DOHH2 (cell line): Measurements from ENCODE around the gene TCHHL1.

Experiments
- H3F3A ChIP-seq: fragments of 200-600 bp; sonication (generic), shearing (Covaris generic); 2 replicates; pipeline ENCODE4 v1.6.0; 2016; ENCODE audit warnings: antibody characterized with exemption, mild to moderate bottlenecking; ENCODE audit not compliant: control insufficient read depth, insufficient read depth
- H3K27ac ChIP-seq: fragments of 200-600 bp; sonication (generic); 2 replicates; pipeline ENCODE4 v1.5.1; 2014; ENCODE audit warnings: low read depth, mild to moderate bottlenecking, low read length, moderate library complexity
- H3K27me3 ChIP-seq: fragments of 200-600 bp; sonication (generic); 2 replicates; pipeline ENCODE4 v1.6.1; 2014; ENCODE audit warnings: mild to moderate bottlenecking, low read length, mixed read lengths; ENCODE audit not compliant: control insufficient read depth
- H3K36me3 ChIP-seq: fragments of 200-600 bp; sonication (generic); 2 replicates; pipeline ENCODE4 v1.6.1; 2014; ENCODE audit warnings: mild to moderate bottlenecking, low read length, moderate library complexity, mixed read lengths; ENCODE audit not compliant: control insufficient read depth
- H3K4me1 ChIP-seq: fragments of 200-600 bp; sonication (generic); 2 replicates; pipeline ENCODE4 v1.6.1; 2014; ENCODE audit warnings: mild to moderate bottlenecking, low read length, mixed read lengths; ENCODE audit not compliant: control insufficient read depth
- H3K4me2 ChIP-seq: fragments of 200-600 bp; sonication (generic); 2 replicates; pipeline ENCODE4 v1.6.0; 2014; ENCODE audit warnings: mild to moderate bottlenecking, low read length, moderate library complexity
- H3K4me3 ChIP-seq: fragments of 200-600 bp; sonication (generic); 2 replicates; pipeline ENCODE4 v1.5.1; 2014; ENCODE audit warnings: mild to moderate bottlenecking, low read length, mixed read lengths
- H3K79me2 ChIP-seq: fragments of 200-600 bp; sonication (generic); 2 replicates; pipeline ENCODE4 v1.6.1; 2014; ENCODE audit warnings: mild to moderate bottlenecking, low read length, mixed read lengths; ENCODE audit not compliant: control insufficient read depth
- H3K9me2 ChIP-seq: fragments of 200-600 bp; sonication (generic); replicated peaks from 2 replicates; pipeline ENCODE4 v1.6.1; 2014; ENCODE audit warnings: mild to moderate bottlenecking, low read length, mixed read lengths; ENCODE audit not compliant: control insufficient read depth
- H3K9me3 ChIP-seq: fragments of 200-600 bp; sonication (generic); 2 replicates; pipeline ENCODE4 v1.6.1; 2014; ENCODE audit warnings: antibody characterized with exemption, low read length, mixed read lengths; ENCODE audit not compliant: control insufficient read depth, insufficient read depth
- H4K20me1 ChIP-seq: fragments of 200-600 bp; sonication (generic); 2 replicates; pipeline ENCODE4 v1.6.0; 2014; ENCODE audit warnings: low read depth, mild to moderate bottlenecking, antibody characterized with exemption, low read length, moderate library complexity; ENCODE audit not compliant: control insufficient read depth, insufficient read depth
- EZH2phosphoT487 ChIP-seq: fragments of 200-600 bp; sonication (generic); IDR thresholded peaks from 2 replicates; pipeline ENCODE4 v1.6.1; 2017; ENCODE audit warnings: borderline replicate concordance, mild to moderate bottlenecking, antibody characterized with exemption, low read length, moderate library complexity, mixed read lengths
- TF ChIP-seq, protein P1 (sequence below): fragments of 200-600 bp; sonication (generic); IDR thresholded peaks from one replicate; pipeline ENCODE4 v1.5.1; 2014; ENCODE audit warnings: antibody characterized with exemption, mild to moderate bottlenecking, low read depth, low read length; ENCODE audit not compliant: poor library complexity, severe bottlenecking

TCHHL1 gene

DNA sequence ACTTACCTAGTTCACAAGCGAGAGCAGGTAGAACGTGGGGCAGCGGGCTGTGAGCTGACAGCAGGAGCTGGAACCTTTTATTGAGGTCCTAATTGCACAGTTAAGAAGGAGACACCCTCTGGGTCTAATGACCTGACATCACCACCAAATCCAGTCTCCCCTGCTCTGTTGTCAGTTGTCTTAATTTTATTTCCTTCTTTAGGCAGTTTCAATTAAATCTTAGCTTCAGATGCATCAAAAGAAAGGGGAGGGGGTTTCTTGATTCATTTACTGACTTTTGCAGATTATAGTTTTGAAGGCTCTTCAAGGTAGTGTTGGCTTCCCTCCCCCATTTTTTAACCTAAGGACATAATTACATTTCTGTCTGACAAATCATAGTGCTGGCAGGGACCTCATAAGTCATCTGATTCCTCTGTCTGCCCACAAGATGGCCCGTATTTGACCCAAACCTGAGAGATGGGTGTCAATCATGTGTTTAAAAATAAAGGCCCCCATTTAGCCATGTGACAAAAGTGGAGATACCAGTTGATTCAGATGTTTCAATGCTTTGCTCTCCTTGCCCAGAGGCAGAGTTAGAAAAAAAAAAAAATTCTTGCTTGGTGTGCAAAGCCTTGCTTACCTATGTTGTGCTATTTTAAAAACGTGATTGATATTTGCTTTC lies at the start of gene TCHHL1:
Gene TCHHL1, minus strand, starts transcription at position 51 of the 661 bp plus-strand sequence. CDS start 921 bp downstream, outside the sequence.
- Histone ChIP-seq H3K4me2 (no peak within 1 kb of the TSS), H3K36me3 (no peaks in the 10 kb centered on the region), H3F3A (no peaks in the 10 kb centered on the region), H3K27ac (no peak within 1 kb of the TSS), H3K9me2 (no peaks in the 10 kb centered on the region), H3K79me2 (no peaks in the 10 kb centered on the region), H4K20me1 (no peaks in the 10 kb centered on the region), H3K4me1 (no peaks in the 10 kb centered on the region), H3K27me3 (peaks cover 32% of the 10 kb centered on the region), H3K4me3 (no peak within 1 kb of the TSS), H3K9me3 (no peaks in the 10 kb centered on the region)
- no peak for TF ChIP-seq EZH2phosphoT487
- TF ChIP-seq, protein P1, sequence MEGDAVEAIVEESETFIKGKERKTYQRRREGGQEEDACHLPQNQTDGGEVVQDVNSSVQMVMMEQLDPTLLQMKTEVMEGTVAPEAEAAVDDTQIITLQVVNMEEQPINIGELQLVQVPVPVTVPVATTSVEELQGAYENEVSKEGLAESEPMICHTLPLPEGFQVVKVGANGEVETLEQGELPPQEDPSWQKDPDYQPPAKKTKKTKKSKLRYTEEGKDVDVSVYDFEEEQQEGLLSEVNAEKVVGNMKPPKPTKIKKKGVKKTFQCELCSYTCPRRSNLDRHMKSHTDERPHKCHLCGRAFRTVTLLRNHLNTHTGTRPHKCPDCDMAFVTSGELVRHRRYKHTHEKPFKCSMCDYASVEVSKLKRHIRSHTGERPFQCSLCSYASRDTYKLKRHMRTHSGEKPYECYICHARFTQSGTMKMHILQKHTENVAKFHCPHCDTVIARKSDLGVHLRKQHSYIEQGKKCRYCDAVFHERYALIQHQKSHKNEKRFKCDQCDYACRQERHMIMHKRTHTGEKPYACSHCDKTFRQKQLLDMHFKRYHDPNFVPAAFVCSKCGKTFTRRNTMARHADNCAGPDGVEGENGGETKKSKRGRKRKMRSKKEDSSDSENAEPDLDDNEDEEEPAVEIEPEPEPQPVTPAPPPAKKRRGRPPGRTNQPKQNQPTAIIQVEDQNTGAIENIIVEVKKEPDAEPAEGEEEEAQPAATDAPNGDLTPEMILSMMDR, result no peak

DNA sequence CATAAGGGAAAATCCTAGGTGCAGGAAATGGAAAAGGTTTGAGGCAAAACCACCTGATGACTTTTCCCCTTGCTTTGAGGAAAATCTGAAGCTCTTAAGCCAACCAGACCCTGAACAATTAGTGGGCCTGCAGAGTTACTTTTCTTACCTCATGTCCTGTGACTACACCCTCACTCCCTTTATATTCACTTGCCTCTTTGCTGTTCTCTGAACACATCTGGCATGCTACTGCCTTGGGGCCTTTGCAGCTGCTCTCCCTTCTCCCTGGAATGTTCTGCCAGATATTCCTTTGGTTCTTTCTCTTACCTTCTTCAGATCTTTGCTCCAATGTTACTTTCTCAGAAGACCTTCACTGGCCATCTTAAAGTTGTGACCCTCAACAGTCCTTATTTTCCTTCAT lies 48.4 kb upstream of the TCHHL1 start:
- no peaks in the 10 kb centered on the region for H3K4me1 ChIP-seq
- peaks cover 6% of the 10 kb centered on the region; the same call in 1 of the 2 replicates for H3K27me3 ChIP-seq
- no peaks in the 10 kb centered on the region for H3F3A ChIP-seq
- H3K4me2 ChIP-seq, result no peak overlapping the region
- H3K4me3 ChIP-seq, result no peak overlapping the region
- H4K20me1 ChIP-seq, result no peaks in the 10 kb centered on the region
- H3K36me3 ChIP-seq, result no peaks in the 10 kb centered on the region
- H3K27ac ChIP-seq, result no peak overlapping the region
- no peak for TF ChIP-seq EZH2phosphoT487
- TF ChIP-seq, protein P1, result no peak
- no peaks in the 10 kb centered on the region for H3K9me3 ChIP-seq
- no peaks in the 10 kb centered on the region for H3K9me2 ChIP-seq
- H3K79me2 ChIP-seq, result no peaks in the 10 kb centered on the region

DNA sequence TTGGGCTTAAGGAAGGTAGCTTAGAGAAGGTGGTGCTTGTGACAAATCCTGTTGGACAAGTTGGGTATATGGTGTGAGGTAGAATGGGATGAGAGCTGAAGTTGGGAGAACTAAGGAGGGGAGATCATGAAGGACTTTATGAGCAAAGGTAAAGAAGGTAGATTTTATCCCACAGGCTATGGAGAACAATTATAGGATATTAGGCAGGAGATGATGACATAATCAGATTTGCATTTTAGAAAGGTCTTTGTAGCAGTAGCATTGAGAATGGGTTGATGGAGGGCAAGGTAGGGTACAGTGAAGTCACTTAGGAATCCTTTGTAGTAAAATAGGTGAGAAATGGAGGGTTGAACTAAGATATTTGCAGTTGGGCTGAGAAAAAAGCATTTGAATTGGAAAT lies 41.3 kb upstream of the TCHHL1 start:
- Histone ChIP-seq H3K27ac (no peak overlapping the region), H3K9me3 (no peaks in the 10 kb centered on the region), H3F3A (no peaks in the 10 kb centered on the region), H3K79me2 (no peaks in the 10 kb centered on the region), H3K36me3 (no peaks in the 10 kb centered on the region), H3K27me3 (peaks cover 39% of the 10 kb centered on the region), H3K4me1 (no peaks in the 10 kb centered on the region), H4K20me1 (no peaks in the 10 kb centered on the region), H3K4me2 (no peak overlapping the region), H3K4me3 (no peak overlapping the region), H3K9me2 (no peaks in the 10 kb centered on the region)
- TF ChIP-seq EZH2phosphoT487, result no peak
- TF ChIP-seq, protein P1, result no peak
